HG03175 (cell line): ENCODE measurements around the gene C3orf20.

Source experiments
- ATAC-seq: cut with Tn5 transposase; IDR thresholded peaks from one replicate; pipeline ENCODE4 v1.9.1; 2021; ENCODE audit warnings: mild to moderate bottlenecking, moderate library complexity; ENCODE audit not compliant: unreplicated experiment

C3orf20 gene

DNA sequence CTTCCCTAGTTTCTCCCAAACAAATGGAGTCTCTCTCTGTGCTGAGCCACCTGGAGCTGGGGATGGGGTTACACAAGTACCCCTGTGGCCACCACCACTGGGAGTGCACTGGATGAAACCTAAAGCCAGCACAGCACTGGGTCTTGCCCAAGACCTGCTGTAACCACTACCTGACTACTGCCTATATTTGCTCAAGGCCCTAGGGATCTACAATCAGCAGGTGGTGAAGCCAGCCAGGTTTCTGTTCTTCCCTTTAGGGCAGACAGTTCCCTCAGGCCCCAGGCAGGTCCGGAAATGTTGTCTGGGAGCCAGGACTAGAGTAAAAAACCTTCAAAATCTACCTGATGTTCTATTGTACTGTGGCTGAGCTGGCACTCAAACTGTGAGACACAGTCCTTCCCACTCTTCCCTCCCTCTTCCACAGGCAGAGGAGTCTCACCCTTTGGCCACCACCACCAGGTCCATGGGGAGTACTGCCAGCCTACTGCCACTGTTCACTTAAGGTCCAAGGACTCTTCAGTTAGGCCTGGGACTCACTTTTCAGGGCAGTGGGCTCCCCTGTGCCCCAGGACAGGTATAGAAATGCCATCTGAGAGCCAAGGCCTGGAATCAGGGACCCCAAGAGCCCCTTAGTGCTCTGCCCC, 23.8 kb downstream of the C3orf20 start:
- ATAC-seq, result no peak

DNA sequence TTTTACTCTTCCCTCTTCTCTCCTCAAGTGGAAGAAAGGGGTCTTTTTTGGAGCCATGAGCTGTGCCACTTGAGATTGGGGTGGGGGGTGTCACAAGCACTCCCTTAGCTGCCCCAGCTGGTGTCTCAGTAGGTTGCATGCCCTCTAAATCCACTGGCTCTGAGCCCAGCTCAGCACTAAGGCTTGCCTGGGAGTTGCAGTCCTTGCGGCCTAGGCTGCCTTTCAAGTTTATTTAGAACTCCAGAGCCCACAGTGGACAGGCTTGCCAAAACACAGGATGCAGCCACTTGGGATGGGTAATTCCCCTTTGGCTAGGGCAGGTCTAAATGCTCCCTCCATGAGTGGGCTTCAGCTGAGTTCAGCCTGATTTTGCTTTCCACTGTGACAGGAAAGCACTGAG, 24.7 kb downstream of the C3orf20 start:
- no peak for ATAC-seq

DNA sequence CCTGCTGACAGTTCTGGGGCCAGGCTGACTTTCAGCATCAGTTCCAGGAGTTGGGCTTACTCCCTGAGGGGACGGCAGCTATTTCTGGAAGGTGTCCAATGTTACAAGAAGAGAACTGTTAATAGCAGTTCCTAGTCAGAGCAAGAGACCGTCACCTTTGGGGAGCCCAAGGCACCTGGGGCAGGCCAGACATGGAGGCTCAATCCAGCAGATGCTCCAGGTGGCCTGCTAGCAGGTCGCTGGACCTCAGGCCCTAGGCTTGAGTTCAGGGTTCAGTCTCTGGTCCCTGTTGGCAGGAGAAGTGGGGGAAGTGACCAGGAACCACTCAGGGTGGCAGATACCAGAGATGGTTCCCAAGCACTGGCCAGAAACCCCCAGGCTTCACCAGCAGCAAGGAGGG, 25.9 kb downstream of the C3orf20 start:
- ATAC-seq, result no peak

DNA sequence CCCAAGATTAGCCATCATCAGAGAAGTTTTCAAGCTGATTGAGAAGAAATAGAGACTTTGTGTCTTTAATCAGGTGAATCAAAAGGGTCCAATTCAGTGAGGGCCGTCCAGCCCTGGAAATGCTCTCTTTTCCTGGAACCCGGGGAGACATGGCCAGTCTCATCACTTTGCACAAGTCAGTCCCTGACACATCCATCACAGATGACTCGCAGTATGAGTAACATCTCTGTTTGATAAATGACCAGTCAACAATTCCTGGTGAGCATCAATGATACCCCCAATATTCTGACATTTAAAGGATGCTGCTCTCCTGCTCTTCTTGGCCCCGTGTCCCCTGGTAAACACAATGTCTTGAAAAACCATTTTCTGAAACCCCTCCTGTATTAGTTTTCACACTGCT, 26.7 kb downstream of the C3orf20 start:
- ATAC-seq, result no peak

DNA sequence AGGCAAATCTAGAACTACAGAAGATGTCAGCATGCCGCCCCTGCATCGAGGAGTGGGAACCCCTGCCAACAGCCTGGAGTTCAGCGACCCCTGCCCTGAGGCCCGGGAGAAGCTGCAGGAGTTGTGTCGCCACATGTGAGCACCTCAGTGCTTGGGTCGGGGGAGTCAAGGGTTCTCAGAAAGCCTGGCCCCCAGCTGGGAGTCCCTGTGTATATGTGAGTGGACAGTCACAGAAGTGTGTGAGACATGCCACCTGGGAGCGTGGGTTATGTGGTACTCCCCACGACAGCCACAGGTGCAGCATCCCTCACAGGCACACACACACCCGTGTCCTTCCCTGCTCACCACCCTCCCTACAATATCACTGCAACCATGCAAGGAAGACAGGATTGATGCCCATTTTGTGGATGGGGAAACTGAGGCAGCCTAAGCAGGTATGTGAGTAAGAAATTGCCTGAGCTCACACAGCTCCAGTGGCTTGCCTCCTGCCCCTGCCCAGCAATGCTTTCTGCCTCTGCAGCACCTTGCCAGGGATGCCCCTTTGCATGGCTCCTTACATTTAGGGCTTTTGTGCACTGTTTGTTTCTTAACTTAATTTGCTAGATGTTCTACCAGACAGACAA, 28.3 kb downstream of the C3orf20 start:
- ATAC-seq, result no peak

DNA sequence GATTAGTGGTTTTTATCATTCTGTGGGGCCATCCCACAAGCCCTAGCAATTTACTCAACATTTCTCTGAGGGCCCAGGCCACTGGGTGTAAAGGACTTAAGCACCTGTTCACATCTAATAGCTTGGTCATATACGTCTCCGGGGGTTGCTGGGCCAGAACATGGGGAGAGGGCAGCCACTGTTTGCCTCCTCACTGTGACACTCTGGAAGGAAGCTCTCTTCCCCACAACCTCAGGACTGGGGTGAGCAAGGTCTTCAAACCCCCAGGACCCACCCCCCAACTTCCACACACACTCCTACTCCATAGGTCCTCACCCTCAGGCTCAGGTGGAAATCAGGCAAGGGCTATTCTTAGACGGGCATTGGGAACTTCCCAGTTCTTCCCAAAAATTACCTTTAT, 28.9 kb downstream of the C3orf20 start:
- no peak for ATAC-seq

DNA sequence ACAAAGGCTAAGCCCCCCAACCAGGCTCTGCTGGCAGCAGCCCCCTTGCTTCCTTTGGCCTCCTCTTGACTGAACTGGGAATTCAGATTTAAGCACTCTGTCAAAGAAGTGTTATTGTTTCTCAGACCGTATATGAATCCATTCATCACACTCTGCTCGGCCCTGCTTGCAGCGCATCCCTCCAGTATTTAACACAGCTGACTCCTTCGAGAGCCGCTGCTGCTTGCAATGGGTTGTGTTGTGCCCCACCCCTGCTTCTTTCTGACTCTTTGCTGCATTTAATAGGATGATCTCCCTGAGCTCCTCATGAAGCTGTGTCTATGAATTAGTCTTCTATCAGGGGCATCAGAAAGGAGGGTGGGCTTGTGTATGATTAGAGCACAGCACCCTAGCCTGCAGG, 31.2 kb downstream of the C3orf20 start:
- ATAC-seq, result no peak

DNA sequence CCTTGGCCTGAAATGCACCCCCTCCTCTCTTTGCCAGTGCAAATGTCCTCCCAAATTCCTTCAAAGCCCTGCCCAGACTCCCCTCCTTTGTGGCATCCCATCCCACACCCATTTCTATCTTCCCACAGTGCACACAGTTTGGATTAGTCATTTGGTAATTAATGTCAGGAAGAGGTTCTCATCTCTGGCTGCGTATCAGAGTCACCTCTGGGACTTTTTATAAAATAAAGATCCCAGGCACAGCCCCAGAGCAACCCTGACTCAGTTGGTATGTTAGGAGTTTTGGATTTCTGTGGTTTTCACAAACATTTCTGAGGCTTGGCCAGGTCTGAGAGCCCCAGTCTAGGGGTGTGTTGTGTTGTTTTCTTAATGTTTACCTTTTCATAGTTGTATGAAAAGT, 41.6 kb downstream of the C3orf20 start:
- no peak for ATAC-seq

DNA sequence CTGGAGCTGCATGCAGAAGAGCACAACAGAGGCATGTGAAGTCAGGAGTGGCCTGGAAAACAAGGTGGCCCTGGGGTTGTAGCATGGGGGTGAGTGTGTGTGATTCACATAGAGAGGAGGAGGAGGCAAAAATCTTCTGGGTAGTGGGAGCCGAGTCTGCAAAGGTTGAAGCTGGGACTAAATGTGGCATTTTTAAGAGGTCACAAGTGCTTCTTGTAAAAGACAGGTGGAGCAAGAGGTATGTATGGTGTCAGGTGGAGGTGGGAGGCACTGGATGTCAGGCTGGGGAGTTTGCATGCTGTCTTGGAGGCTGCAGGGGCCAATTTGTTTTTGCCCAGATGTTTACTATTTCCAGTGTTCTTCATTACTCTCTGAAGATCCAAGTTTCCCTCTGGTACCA, 42.4 kb downstream of the C3orf20 start:
- no peak for ATAC-seq

DNA sequence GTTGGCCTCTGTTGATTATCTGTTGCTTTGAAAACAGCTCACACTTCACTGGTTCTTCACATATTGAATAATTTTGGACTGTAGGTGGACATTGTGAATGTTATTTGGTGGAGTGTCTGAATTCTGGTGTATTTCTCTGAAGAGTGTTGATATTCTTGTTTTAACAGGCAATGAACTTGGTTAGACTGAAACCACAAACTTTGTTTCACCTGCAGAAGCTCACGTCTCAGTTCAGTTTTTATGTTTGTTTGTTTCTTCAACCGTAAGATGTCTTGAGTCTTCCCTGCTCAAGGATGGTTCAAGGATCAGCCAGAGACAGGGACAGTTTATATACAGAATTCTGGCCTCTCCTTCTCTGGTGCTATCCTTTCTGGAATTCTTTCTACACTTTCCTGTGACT, 43.6 kb downstream of the C3orf20 start:
- ATAC-seq, result peak; percentile 37

DNA sequence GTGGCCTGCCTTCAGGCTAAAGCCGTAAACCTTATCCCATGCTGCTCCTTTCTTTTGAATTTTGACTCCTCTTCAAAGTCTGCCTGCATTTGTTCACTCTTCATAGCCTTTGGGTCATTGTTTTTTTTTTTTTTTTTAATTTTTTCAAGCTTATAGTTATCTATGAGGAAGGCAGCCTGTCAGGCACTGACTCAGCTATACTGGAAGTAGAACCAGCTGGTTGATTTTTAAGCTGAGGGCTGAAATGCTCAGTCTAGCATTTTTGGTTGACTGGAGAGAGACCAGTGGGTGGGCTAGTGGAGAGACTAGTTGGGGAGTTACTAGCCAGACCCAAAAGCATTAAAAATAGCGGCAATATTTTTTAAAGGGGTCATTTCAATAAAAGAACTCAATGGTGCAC, 44.1 kb downstream of the C3orf20 start:
- no peak for ATAC-seq

DNA sequence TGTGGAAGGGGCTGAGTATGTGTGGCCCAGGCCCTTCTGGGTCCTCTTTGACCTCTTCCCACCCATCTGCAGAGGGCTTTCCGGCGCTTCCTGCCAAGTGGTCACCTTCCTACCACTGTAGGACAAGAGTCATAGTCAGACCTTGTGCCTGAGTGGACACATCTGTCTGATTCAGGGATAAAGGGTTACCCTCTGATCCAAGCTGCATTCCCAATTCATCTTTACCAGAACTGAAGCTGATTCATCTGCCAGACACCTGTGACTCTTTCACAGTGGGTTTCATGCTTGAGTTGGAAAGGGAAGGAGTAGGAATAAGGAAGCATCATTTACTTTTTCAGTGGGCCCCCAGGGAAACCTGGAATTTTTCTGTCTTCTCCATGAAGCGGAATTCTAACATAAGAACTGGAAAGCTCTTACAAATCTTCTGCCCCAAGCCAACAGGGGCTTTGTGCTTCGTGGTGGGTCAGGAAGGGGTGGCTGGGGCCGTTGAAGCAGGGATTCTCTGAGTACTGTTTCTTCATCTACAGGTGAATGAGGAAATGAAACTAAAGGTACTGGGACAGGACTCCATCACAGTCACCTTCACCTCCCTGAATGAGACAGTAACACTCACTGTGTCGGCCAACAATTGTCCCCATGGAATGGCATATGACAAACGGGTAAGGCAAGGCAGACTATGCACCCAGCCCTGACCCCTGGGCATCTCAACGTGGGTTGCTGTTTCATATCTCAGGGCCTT, 46.4 kb downstream of the C3orf20 start:
- no peak for ATAC-seq

DNA sequence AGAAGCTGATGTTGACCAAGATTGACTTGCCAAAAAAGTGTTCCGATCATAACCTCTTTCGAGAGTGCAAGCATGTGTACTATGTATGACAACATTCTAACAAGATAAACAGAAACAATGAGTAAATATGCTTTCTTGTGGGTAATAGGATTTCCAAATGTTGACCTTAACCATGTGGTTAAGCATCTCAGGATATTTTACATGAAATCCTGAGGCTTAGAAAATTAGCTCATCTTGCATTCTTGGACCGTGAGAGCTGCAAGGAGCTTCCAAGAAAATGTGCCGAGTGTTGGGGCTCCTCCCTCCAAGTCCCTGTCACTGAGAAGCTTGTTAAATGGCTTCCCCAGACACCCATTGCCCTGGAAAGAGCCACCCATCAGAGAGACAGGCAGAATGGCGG, 50.1 kb downstream of the C3orf20 start:
- no peak for ATAC-seq

DNA sequence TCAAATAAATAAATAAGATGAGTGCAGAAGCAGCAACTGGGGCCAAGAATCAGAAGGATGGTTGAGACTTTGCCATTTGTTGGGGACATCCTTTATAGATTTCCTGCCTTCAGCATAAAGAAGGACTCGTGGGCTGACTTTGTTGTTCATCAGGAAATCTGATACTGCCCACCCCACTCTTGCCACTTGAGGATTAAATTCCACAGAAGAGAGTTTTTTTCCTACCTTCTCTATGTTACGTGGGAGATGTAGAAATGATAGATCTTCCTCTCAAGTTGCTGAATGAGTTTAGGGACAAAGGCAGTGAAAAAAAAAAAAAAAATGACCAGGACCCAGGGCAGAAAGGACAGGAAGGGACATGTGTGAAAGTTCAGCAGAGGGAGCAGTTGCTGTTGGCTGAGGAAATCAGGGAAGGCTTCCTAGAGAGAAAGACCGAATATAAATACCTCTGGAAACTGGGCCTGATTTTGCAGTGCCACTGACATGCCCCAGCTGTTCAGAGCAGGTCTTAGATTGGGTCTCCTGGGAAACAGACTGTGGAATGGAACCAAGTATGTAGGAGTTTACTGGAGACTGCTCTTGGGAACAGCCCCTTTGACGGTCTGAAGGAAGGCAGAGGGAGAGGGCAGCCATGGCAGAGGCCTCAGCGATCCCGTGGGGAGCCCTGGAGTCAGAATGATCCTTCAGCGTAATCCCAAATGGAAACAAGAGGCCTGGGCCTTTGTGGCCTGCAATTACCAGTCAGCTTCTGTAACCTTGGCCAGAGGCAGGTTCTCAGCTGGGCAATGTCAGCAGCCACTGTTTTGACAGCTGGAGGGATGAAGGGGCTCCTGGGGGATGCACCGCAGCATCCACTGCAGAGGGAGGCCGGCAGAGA, 50.9 kb downstream of the C3orf20 start:
- no peak for ATAC-seq

DNA sequence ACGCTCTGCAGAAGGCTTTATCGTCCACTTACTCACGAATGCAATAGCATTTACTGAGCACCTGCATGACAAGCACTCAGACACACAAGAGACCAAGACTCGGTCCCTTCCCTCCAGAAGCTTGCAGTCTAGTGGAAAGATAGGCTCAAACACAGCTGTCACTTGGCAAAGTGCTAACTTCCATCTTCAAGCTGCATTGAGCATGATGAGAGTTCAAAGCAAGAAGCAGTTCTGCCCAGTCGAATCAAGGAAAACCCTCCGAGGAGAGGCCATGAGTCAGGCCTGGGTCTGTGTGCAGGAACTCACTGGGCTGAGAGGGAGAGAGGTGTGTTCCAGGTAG, 51.5 kb downstream of the C3orf20 start:
- ATAC-seq, result no peak

DNA sequence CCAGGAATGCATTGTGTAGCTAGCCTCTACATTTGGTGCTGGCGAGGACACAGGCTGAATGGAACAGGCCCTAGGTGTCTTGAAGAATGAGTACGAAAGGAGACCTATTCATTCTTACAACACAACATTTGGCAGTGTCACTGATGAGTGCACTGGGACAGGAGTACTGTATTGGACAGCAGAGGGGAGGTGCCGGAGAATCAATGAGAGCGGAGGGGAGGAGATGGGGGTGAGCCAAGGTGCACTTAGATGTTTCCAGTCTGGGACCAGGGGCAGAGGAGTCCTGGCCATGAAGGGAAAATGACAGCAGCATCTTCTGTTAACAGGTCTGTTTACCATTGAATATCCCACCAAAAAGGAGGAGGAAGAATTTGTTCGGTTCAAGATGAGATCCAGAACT, 53.2 kb downstream of the C3orf20 start:
- no peak for ATAC-seq

DNA sequence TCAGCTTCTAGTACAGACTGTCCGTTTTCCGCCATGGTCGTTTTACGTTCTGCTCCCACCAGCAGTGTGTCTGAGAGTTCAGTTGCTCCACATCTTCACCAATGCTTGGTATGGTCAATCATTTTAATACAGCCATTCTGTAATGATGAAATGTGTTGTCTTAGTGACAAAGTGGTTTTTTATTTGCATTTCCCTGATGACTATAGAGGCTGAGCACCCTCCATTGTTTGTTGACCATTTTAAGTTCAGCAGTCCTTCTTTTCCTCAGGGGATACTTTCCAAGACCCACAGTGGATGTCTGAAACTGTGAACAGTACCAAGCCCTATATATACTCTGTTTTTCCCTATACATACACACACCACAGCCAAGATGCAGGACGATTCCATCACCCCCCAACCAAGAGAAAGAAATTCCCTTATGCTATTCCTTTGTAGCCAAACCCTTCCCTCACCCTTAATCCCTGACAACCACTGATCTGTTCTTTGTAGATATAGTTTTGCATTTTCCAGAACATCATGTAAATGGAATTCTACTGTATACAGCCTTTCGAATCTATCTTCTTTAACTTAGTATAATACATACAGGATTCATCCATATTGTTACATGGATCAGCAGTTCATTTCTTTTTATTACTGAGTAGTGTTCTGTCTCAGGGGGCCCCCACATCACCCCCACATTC, 55.9 kb downstream of the C3orf20 start:
- no peak for ATAC-seq

DNA sequence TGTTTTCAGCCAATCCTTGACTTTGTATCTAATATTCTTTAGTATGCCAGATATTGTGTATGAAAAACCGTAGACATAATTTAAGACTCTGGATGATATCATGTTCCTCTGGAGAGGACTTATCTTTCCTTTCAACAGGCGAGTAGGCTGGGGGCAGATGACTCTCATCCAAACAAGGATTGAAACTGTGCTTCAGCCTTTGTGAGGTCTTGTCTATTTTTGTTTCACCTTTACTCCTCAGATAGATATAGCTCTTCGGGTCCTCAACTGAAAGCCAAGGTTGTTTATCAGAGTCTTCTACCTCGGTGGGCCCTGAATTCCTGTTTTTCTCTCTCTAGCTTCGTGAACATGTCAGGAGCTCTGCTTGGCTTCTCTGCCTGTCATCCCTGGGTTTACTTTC, 66.0 kb downstream of the C3orf20 start:
- ATAC-seq, result no peak

DNA sequence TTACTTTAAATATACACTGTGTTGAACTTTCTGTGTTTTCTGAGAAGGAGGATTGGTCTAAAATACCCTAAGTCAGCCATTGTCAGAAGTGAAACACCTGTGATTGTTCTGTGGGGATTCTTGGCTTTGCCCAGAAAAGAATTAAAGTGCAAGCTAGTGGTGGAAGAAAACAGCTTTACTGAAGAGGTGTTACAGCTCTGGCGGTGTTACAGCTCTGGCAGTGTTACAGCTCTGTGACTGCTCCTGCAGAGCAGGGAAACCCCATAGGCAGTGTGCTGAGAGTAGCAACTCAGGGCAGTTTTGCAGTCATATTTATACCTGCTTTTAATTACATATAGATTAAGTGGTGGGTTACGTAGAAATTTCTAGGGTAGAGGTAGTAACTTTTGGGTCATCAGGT, 66.6 kb downstream of the C3orf20 start:
- ATAC-seq, result no peak

DNA sequence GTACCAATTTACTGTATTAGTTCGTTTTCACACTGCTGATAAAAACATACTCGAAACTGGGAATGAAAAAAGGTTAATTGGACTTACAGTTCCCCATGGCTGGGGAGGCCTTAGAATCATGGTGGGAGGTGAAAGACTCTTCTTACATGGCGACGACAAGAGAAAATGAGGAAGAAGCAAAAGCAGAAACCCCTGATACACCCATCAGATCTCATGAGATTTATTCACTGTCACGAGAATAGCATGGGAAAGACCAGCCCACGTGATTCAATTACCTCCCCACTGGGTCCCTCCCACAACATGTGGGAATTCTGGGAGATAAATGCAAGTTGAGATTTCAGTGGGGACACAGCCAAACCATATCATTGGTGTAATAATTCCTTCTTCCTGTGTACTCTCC, 69.6 kb downstream of the C3orf20 start:
- ATAC-seq, result no peak

DNA sequence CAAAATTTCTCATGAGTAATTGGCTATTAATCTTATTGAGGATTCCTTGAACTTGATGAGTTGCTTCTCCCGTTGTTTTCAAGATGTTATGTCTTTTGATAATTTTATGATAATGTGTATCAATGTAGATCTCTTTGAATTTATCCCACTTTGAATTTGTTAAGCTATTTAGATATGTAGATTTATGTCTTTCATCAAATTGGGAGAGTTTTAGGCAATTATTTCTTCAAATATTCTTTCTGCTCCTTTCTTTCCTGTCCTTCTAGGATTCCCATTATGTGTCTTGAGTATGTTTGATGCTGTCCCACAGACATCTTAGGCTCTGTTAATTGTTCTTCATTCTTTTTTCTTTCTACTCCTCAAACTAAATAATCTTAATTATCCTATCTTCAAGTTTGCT, 75.7 kb downstream of the C3orf20 start:
- no peak for ATAC-seq
